LNCAP (cell line): ENCODE data around the gene THPO.

Experiments
- CTCF ChIP-seq: fragments of 450-650 bp; IDR thresholded peaks from 2 replicates; pipeline ENCODE4 v1.5.1; 2017; ENCODE audit warnings: mild to moderate bottlenecking

THPO gene

GRCh38 chr3:184368586-184369183 lies 9.3 kb downstream of the THPO start:
- TF ChIP-seq CTCF: no peak

- no peak for TF ChIP-seq CTCF
Measured at GRCh38 chr3:184368116-184368515, 9.9 kb downstream of the THPO start.

GRCh38 chr3:184366619-184367289 lies 11.3 kb downstream of the THPO start:
- no peak for TF ChIP-seq CTCF

GRCh38 chr3:184362668-184363546 lies 15.1 kb downstream of the THPO start:
- TF ChIP-seq CTCF: peak; percentile 59

- no peak for TF ChIP-seq CTCF
Measured at GRCh38 chr3:184361932-184362667, 15.9 kb downstream of the THPO start.

GRCh38 chr3:184361532-184361931 lies 16.5 kb downstream of the THPO start, which contains the start of the genes CLCN2 and POLR2H:
TSS of gene CLCN2 (minus strand) at chr3:184361605. CDS start at chr3:184361479, 126 bp downstream.
TSS of gene POLR2H (plus strand) at chr3:184361710. CDS start at chr3:184363493, 1,783 bp downstream.
- no peak for TF ChIP-seq CTCF

- TF ChIP-seq CTCF: no peak
Measured at GRCh38 chr3:184360929-184361531, 17.0 kb downstream of the THPO start.
